K562 (cell line): ENCODE data around the gene SZT2.

Source experiments
- CTCF ChIP-seq, 3 experiments: IDR thresholded peaks in 2 of 3; conservative IDR thresholded peaks in 1 of 3; 2 replicates each; pipeline ENCODE4 v1.5.1; 2011 to 2012; ENCODE audit warnings: low read length in 3 of 3, mild to moderate bottlenecking in 3 of 3, control low read depth in 2 of 3, improper control_type of control experiment in 1 of 3, inconsistent platforms in 1 of 3, low read depth in 1 of 3, mixed read lengths in 1 of 3, moderate library complexity in 1 of 3; ENCODE audit not compliant: insufficient read depth in 2 of 3
- ZNF707 ChIP-seq: fragments of 250-450 bp; sonication (Bioruptor Pico); conservative IDR thresholded peaks from 2 replicates; pipeline ENCODE4 v1.8.0; 2022; ENCODE audit warnings: inconsistent platforms, mild to moderate bottlenecking, moderate library complexity

DNA sequence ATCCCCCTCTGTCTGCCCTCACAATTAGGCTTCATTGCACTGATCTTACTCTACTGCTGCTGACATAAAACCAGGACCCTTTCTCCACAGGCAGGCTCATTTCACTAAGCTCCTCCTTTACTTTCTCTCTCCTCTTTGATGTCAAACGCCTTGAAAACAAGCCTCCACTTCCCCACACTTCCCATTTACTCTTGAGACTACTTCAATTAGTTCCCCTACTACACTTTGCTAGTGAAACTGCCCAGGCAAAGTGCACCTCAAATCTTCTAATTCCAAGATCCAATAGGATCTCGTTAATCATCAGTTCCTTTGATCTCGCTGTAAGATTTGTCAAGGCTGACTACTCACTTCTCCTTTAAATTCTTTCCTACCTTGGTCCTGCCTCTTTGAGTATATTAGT is 36.8 kb upstream of the SZT2 start:
- no peak for TF ChIP-seq ZNF707 (CRISPR knock-in tag)
- TF ChIP-seq CTCF (IDR thresholded peaks at IDR 0.05 in 2 of 3, conservative IDR thresholded peaks at IDR 0.05 in 1 of 3; ENCODE audit: insufficient read depth in 2 of 3, low read depth in 1 of 3, low read length in 3 of 3) = no peak
